Measurements from ENCODE around the gene TMEM179B. TPM values are rescaled to one million over a fixed set of nuclear protein-coding genes. Genes with fewer than 3 reads are reported as not detected.
A peak's percentile ranks its signal among the peaks of the same experiment; 100 is the strongest.

The TMEM179B gene
- total and polyA plus RNA-seq, 2 of the 13 experiments (the other 11 are each of a cell fraction or from before 2014, with no cell fraction given) = 24.8 to 25.7 TPM

DNA sequence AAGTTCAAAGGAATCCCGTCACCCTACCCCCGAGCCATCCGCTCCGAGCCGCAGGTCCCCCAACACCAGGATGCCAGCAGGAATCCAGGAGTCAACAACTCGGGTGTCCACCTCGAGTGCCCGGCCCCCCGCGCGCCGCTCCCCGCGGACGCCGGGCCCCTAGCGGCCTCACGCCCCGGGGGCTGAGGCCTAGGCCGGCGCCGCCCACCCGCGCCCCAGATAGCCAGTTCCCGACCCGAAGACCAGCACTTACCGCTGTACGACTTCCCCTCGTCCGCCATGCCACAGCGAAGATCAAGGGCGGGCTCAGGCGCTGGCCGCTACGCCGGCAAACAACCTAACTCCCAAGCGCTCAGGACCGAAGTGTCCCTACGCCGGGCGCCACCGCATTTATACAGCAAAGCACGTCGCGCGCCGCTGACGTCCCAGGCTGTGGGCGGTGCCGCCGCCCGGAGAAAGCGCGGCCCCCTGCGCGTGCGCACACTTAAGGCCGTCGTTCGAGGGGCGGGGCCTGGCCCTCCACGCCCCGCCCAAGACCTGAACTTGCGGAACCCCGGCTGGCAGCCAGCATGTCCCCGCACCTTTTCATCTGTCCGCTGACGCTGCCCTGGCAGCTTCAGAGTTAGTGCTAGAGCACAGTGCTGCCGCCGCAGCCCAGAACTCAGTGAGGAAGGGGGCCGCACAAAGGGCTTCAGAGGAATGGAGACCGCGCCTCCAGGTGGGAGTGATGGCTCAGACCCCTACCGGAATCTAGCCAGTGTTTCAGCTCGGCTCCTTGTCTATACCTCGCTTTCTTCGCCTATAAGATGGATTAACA lies 18.1 kb downstream of the TMEM179B start, which contains the start of gene NXF1 (continued):
- TF ChIP-seq, protein P1, sequence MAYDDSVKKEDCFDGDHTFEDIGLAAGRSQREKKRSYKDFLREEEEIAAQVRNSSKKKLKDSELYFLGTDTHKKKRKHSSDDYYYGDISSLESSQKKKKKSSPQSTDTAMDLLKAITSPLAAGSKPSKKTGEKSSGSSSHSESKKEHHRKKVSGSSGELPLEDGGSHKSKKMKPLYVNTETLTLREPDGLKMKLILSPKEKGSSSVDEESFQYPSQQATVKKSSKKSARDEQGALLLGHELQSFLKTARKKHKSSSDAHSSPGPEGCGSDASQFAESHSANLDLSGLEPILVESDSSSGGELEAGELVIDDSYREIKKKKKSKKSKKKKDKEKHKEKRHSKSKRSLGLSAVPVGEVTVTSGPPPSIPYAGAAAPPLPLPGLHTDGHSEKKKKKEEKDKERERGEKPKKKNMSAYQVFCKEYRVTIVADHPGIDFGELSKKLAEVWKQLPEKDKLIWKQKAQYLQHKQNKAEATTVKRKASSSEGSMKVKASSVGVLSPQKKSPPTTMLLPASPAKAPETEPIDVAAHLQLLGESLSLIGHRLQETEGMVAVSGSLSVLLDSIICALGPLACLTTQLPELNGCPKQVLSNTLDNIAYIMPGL (CRISPR knock-in tag; IDR thresholded peaks at IDR 0.05; ENCODE audit: borderline replicate concordance in 1 of 2, low read depth in 1 of 2) = peak; percentile 73 to 88
- TF ChIP-seq, protein P2, sequence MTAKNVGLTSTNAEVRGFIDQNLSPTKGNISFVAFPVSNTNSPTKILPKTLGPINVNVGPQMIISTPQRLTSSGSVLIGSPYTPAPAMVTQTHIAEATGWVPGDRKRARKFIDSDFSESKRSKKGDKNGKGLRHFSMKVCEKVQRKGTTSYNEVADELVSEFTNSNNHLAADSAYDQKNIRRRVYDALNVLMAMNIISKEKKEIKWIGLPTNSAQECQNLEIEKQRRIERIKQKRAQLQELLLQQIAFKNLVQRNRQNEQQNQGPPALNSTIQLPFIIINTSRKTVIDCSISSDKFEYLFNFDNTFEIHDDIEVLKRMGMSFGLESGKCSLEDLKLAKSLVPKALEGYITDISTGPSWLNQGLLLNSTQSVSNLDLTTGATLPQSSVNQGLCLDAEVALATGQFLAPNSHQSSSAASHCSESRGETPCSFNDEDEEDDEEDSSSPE (CRISPR knock-in tag; IDR thresholded peaks at IDR 0.05) = peak; percentile 81
- peak; percentile 96 for TF ChIP-seq ZNF124 (CRISPR knock-in tag; IDR thresholded peaks at IDR 0.05)
- TF ChIP-seq, protein P3, sequence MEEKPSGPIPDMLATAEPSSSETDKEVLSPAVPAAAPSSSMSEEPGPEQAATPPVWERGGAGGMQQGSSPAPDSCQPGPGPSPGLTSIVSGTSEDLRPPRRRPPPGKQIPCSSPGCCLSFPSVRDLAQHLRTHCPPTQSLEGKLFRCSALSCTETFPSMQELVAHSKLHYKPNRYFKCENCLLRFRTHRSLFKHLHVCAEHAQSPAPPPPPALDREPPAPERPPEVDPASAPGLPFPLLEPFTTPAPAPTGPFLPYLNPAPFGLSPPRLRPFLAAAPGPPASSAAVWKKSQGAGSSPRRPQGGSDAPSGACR (CRISPR knock-in tag; IDR thresholded peaks at IDR 0.05) = no peak
- TF ChIP-seq, protein P4, sequence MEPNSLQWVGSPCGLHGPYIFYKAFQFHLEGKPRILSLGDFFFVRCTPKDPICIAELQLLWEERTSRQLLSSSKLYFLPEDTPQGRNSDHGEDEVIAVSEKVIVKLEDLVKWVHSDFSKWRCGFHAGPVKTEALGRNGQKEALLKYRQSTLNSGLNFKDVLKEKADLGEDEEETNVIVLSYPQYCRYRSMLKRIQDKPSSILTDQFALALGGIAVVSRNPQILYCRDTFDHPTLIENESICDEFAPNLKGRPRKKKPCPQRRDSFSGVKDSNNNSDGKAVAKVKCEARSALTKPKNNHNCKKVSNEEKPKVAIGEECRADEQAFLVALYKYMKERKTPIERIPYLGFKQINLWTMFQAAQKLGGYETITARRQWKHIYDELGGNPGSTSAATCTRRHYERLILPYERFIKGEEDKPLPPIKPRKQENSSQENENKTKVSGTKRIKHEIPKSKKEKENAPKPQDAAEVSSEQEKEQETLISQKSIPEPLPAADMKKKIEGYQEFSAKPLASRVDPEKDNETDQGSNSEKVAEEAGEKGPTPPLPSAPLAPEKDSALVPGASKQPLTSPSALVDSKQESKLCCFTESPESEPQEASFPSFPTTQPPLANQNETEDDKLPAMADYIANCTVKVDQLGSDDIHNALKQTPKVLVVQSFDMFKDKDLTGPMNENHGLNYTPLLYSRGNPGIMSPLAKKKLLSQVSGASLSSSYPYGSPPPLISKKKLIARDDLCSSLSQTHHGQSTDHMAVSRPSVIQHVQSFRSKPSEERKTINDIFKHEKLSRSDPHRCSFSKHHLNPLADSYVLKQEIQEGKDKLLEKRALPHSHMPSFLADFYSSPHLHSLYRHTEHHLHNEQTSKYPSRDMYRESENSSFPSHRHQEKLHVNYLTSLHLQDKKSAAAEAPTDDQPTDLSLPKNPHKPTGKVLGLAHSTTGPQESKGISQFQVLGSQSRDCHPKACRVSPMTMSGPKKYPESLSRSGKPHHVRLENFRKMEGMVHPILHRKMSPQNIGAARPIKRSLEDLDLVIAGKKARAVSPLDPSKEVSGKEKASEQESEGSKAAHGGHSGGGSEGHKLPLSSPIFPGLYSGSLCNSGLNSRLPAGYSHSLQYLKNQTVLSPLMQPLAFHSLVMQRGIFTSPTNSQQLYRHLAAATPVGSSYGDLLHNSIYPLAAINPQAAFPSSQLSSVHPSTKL (CRISPR knock-in tag; IDR thresholded peaks at IDR 0.05) = peak; percentile 60
- TF ChIP-seq, protein P5, sequence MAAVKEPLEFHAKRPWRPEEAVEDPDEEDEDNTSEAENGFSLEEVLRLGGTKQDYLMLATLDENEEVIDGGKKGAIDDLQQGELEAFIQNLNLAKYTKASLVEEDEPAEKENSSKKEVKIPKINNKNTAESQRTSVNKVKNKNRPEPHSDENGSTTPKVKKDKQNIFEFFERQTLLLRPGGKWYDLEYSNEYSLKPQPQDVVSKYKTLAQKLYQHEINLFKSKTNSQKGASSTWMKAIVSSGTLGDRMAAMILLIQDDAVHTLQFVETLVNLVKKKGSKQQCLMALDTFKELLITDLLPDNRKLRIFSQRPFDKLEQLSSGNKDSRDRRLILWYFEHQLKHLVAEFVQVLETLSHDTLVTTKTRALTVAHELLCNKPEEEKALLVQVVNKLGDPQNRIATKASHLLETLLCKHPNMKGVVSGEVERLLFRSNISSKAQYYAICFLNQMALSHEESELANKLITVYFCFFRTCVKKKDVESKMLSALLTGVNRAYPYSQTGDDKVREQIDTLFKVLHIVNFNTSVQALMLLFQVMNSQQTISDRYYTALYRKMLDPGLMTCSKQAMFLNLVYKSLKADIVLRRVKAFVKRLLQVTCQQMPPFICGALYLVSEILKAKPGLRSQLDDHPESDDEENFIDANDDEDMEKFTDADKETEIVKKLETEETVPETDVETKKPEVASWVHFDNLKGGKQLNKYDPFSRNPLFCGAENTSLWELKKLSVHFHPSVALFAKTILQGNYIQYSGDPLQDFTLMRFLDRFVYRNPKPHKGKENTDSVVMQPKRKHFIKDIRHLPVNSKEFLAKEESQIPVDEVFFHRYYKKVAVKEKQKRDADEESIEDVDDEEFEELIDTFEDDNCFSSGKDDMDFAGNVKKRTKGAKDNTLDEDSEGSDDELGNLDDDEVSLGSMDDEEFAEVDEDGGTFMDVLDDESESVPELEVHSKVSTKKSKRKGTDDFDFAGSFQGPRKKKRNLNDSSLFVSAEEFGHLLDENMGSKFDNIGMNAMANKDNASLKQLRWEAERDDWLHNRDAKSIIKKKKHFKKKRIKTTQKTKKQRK (IDR thresholded peaks at IDR 0.05; ENCODE audit: low read length) = no peak
- TF ChIP-seq, protein P6, sequence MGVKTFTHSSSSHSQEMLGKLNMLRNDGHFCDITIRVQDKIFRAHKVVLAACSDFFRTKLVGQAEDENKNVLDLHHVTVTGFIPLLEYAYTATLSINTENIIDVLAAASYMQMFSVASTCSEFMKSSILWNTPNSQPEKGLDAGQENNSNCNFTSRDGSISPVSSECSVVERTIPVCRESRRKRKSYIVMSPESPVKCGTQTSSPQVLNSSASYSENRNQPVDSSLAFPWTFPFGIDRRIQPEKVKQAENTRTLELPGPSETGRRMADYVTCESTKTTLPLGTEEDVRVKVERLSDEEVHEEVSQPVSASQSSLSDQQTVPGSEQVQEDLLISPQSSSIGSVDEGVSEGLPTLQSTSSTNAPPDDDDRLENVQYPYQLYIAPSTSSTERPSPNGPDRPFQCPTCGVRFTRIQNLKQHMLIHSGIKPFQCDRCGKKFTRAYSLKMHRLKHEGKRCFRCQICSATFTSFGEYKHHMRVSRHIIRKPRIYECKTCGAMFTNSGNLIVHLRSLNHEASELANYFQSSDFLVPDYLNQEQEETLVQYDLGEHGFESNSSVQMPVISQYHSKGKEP (CRISPR knock-in tag; IDR thresholded peaks at IDR 0.05) = peak; percentile 74; the same call in 1 of the 2 replicates
- TF ChIP-seq NFATC3 (CRISPR knock-in tag; IDR thresholded peaks at IDR 0.05) = no peak
- TF ChIP-seq, protein P7, sequence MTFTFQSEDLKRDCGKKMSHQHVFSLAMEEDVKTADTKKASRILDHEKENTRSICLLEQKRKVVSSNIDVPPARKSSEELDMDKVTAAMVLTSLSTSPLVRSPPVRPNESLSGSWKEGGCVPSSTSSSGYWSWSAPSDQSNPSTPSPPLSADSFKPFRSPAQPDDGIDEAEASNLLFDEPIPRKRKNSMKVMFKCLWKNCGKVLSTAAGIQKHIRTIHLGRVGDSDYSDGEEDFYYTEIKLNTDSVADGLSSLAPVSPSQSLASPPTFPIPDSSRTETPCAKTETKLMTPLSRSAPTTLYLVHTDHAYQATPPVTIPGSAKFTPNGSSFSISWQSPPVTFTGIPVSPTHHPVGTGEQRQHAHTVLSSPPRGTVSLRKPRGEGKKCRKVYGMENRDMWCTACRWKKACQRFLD (CRISPR knock-in tag; IDR thresholded peaks at IDR 0.05; ENCODE audit: borderline replicate concordance) = peak; percentile 77
- TF ChIP-seq ZNF451 (CRISPR knock-in tag; IDR thresholded peaks at IDR 0.05) = peak; percentile 96
- TF ChIP-seq THYN1 (CRISPR knock-in tag; IDR thresholded peaks at IDR 0.05; ENCODE audit: borderline replicate concordance, low read depth) = no peak
- TF ChIP-seq ZNF652 (CRISPR knock-in tag; IDR thresholded peaks at IDR 0.05; ENCODE audit: borderline replicate concordance, low read depth) = no peak
